Tibial artery (tissue), 4 donors: ENCODE results near the gene CCNL2.

Source experiments
- DNase-seq, 2 donors: peaks; one replicate each; pipeline ENCODE4 v3.0.0-alpha.2; 2019
- H3K27ac ChIP-seq, 2 donors: fragments of 200-600 bp; sonication (generic) in 1 of 2; 1 replicate in 1 of 2; 2 replicates in 1 of 2; pipeline ENCODE4 v1.5.1; 2018 to 2019; ENCODE audit warnings: mild to moderate bottlenecking in 1 of 2
- H3K27me3 ChIP-seq, 2 donors: fragments of 200-600 bp; sonication (generic) in 1 of 2; one replicate each; pipeline versions ENCODE4 v1.5.1 to v1.6.0; 2016 to 2019
- H3K36me3 ChIP-seq, 3 donors: fragments of 200-600 bp; sonication (generic) in 2 of 3; one replicate each; pipeline ENCODE4 v1.5.1; 2016 to 2019; ENCODE audit warnings: mild to moderate bottlenecking in 2 of 3
- H3K4me1 ChIP-seq, 4 donors: fragments of 200-600 bp; sonication (generic) in 2 of 4; 1 replicate in 3 of 4; 2 replicates in 1 of 4; pipeline ENCODE4 v1.5.1; 2016 to 2019
- H3K4me3 ChIP-seq, 2 donors: fragments of 200-600 bp; sonication (generic) in 1 of 2; 1 replicate in 1 of 2; 2 replicates in 1 of 2; pipeline ENCODE4 v1.5.1; 2018 to 2019; ENCODE audit warnings: mild to moderate bottlenecking in 2 of 2
- H3K9me3 ChIP-seq, 3 donors: fragments of 200-600 bp; sonication (generic) in 1 of 3; one replicate each; pipeline ENCODE4 v1.5.1; 2016 to 2019
- intact Hi-C: fragments of 100-400 bp; cut with DNase I; formaldehyde crosslinking; loops from one replicate; pipeline ENCODE4 v1.15.0; 2023; ENCODE audit warnings: low total_unique reads
- TF ChIP-seq, protein P1 (sequence below), 2 experiments: fragments of 200-600 bp in 1 of 2; fragments of 450-650 bp in 1 of 2; IDR thresholded peaks; one replicate each; pipeline ENCODE4 v1.5.1; 2017 to 2019; ENCODE audit warnings: antibody characterized with exemption in 2 of 2, mild to moderate bottlenecking in 1 of 2, moderate library complexity in 1 of 2

Gene CCNL2

DNA sequence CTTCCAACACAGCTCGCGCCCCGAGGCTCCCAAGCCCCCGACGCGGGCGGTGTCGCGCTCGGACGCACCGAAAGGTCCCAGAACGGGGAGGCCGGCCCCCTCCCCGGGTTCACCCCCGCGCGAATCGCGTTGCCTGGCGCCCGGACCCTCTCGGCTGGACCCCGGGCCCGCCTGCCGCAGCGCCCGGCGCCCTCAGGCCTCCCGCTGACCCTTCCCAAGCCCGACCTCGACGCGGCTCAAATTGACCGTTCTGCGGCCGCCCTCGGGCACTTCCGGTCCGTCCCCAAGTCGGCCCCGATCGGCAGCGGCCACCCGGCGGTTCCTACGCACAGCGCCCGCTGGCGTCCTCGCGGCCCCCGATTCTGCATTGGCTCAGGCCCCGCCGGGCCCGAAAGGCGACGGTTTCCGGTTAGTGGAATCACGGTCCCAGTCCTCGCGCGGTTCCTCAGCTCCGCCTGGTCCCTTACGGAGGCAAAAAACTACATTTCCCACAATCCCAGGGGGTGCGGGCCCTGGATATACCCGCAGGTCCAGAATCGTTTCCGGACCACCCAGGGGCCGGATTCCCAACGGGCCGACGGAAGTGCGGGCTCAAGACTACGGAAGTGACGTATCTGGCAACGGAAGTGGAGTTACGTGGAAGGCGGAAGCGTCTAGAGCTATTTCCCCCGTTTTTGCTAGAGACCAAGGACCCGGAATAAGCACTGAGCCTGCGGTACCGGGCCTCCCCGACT lies 24.0 kb downstream of the CCNL2 start, which contains the start of gene AURKAIP1:
TSS of gene AURKAIP1 (minus strand) at position 279 of the 734 bp plus-strand sequence. CDS start 451 bp downstream, outside the sequence.
- peak within 1 kb of the TSS; percentile 94 to 99 for H3K27ac ChIP-seq
- no peaks in the 10 kb centered on the region for H3K27me3 ChIP-seq
- intact Hi-C loops = loop anchor here (2.0 kb wide), 1 partner anchor 26 kb away; the partner anchor contains the start of gene DVL1
- no peaks in the 10 kb centered on the region for H3K9me3 ChIP-seq
- H3K36me3 ChIP-seq = peaks cover 8 to 20% (median 9%) of the 10 kb centered on the region in 3 donors
- peak within 1 kb of the TSS; percentile 94 to 99 for H3K4me3 ChIP-seq
- TF ChIP-seq, protein P1, sequence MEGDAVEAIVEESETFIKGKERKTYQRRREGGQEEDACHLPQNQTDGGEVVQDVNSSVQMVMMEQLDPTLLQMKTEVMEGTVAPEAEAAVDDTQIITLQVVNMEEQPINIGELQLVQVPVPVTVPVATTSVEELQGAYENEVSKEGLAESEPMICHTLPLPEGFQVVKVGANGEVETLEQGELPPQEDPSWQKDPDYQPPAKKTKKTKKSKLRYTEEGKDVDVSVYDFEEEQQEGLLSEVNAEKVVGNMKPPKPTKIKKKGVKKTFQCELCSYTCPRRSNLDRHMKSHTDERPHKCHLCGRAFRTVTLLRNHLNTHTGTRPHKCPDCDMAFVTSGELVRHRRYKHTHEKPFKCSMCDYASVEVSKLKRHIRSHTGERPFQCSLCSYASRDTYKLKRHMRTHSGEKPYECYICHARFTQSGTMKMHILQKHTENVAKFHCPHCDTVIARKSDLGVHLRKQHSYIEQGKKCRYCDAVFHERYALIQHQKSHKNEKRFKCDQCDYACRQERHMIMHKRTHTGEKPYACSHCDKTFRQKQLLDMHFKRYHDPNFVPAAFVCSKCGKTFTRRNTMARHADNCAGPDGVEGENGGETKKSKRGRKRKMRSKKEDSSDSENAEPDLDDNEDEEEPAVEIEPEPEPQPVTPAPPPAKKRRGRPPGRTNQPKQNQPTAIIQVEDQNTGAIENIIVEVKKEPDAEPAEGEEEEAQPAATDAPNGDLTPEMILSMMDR (IDR thresholded peaks at IDR 0.05) = peak in 1 of 2 experiments; percentile 40
- DNase-seq = peak; percentile 99
- peaks cover 0 to 36% (median 34%) of the 10 kb centered on the region in 4 donors for H3K4me1 ChIP-seq

DNA sequence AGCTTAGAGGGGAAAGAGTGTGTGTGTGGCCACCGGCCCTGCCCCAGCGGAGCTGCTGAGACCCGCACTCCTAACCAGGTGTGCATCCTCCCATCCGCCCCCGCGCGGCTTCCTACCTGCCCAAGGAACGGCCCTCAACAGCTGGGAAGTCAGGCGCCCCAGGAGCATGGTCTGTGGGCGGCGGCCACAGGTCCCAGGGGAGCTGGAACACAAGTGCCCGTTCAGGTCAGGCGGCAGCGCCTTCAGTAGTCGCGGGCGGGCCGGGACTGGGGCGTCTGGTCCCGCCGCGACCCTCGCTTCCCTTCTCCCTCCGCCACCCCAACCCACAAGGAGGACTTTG lies 24.6 kb downstream of the CCNL2 start:
- peaks cover 0 to 36% (median 34%) of the 10 kb centered on the region in 4 donors for H3K4me1 ChIP-seq
- H3K27me3 ChIP-seq = no peaks in the 10 kb centered on the region
- TF ChIP-seq, protein P1 (IDR thresholded peaks at IDR 0.05) = no peak
- H3K9me3 ChIP-seq = no peaks in the 10 kb centered on the region
- DNase-seq = no peak
- peaks cover 8 to 20% (median 9%) of the 10 kb centered on the region in 3 donors for H3K36me3 ChIP-seq
- intact Hi-C loops = loop anchor here (2.0 kb wide), 1 partner anchor 26 kb away; the partner anchor contains the start of gene DVL1
- H3K27ac ChIP-seq = peak overlapping the region; percentile 94 to 99
- peak overlapping the region; percentile 94 to 99 for H3K4me3 ChIP-seq

DNA sequence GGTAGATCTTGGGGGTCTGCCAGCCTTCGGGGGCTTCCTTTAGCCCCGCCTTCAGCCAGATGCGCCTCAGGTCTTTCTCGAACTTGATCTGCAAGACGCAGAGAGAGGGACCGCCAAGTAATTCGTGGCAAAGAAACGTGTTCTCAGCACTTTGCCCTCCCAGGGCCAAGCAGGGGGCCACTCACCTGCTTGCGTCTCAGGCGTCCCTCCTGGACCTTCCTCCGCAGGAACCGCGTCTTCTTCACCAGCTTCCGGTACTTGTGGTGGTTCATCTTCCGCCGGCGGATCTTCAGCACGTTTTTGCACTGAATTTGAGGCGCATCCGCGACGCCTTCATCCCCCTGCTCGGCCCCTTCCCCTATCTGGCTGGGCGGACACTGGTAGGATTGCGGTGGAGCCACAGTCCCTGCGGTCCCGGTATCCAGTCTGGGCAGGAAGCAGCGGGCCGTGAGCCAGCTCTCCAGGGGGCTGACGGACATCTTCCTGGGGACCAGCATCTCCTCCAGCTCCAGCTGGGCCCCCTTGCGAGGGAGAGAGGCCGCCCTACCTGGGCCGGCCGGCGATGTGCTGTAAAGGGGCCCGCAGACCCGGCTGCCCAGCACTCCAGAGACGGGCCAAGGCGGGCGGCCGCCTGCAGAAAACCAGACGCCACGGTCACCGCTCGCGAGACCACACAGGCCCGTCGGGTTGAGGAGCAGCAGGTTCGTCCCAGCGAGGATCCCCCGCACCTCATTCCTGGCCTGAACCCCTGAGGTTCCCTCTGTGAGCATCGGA lies 25.1 kb downstream of the CCNL2 start:
- Histone ChIP-seq H3K4me1 (peaks cover 0 to 36% (median 34%) of the 10 kb centered on the region in 4 donors), H3K27ac (peak overlapping the region; percentile 94 to 99), H3K4me3 (peak overlapping the region; percentile 94 to 99), H3K27me3 (no peaks in the 10 kb centered on the region), H3K36me3 (peaks cover 8 to 20% (median 9%) of the 10 kb centered on the region in 3 donors), H3K9me3 (no peaks in the 10 kb centered on the region)
- intact Hi-C loops = loop anchor here (2.0 kb wide), 1 partner anchor 25 kb away; the partner anchor contains the start of gene DVL1
- DNase-seq = no peak
- TF ChIP-seq, protein P1 (IDR thresholded peaks at IDR 0.05) = no peak

DNA sequence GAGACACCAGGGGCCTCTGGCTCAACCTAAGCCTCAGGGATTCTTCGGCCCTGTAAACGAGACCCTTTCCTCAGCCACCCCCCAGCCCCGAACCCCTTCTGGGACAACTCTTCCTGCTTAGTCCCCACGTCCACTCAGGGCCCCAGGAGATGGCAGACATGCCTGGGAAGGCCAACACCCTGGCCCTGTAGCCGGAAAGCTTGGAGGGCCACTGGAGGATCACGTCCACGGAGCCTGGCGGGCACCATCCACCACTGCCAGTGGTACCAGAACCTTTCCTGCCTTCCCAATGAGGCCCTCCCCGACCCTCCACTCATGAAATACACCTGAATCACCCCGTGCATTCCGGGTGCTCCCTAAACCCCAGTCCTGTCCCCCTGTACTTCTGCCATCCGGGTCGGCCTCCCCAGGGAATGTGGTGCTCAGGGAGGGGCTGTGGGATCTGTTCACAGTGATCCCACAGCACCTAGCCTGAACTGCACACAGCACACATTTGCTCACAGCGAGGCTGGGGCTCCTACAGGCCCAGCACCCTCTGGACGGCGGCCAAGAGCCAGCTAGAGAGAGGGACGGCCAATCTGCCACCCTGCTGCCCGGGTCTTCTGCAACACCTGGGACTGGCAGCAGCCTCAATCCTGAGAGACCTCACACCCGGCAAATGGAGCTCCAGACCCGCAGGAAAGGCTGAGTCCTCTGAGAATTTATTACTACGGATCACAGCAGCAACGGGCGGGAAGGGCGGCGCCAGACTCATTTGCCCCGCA lies 25.9 kb downstream of the CCNL2 start:
- H3K36me3 ChIP-seq = peaks cover 8 to 20% (median 9%) of the 10 kb centered on the region in 3 donors
- H3K4me1 ChIP-seq = peaks cover 0 to 36% (median 34%) of the 10 kb centered on the region in 4 donors
- intact Hi-C loops = no loop called here
- DNase-seq = no peak
- H3K4me3 ChIP-seq = peak overlapping the region; percentile 94 to 99
- H3K9me3 ChIP-seq = no peaks in the 10 kb centered on the region
- no peaks in the 10 kb centered on the region for H3K27me3 ChIP-seq
- H3K27ac ChIP-seq = no peak overlapping the region
- TF ChIP-seq, protein P1 (IDR thresholded peaks at IDR 0.05) = no peak
